SK-N-SH treated with all-trans-retinoic acid at 6 μM for 48 hours (cell line): ENCODE data around the gene SUSD4.

ENCODE experiments used
- ATAC-seq: fragments of 200-7000 bp; cut with Tn5 transposase; 3 replicates; pipeline ENCODE4 v1.9.1; 2020; ENCODE audit warnings: mild to moderate bottlenecking, moderate library complexity
- ARNTL ChIP-seq: fragments of 450-650 bp; formaldehyde crosslinking; IDR thresholded peaks from 2 replicates; pipeline ENCODE4 v1.5.0; 2020; ENCODE audit warnings: low read depth, mild to moderate bottlenecking, moderate library complexity, borderline replicate concordance
- BACH2 ChIP-seq: fragments of 250-450 bp; sonication (Bioruptor Pico); IDR thresholded peaks from 2 replicates; pipeline ENCODE4 v1.9.0; 2021; ENCODE audit warnings: mild to moderate bottlenecking, borderline replicate concordance
- CREB5 ChIP-seq: fragments of 250-450 bp; sonication (Bioruptor Pico); IDR thresholded peaks from 2 replicates; pipeline ENCODE4 v1.5.1; 2020; ENCODE audit warnings: low read depth, mild to moderate bottlenecking, moderate library complexity
- CSRNP3 ChIP-seq: fragments of 250-450 bp; sonication (Bioruptor Pico); IDR thresholded peaks from 2 replicates; pipeline ENCODE4 v1.5.1; 2021; ENCODE audit warnings: mild to moderate bottlenecking, moderate library complexity
- ESRRG ChIP-seq: fragments of 250-450 bp; sonication (Bioruptor Pico); IDR thresholded peaks from 2 replicates; pipeline ENCODE4 v1.6.1; 2021; ENCODE audit warnings: mild to moderate bottlenecking
- GLIS3 ChIP-seq: fragments of 250-450 bp; sonication (Bioruptor Pico); IDR thresholded peaks from 2 replicates; pipeline ENCODE4 v1.5.0; 2020; ENCODE audit warnings: mild to moderate bottlenecking, moderate library complexity
- ISL1 ChIP-seq: fragments of 250-450 bp; sonication (Bioruptor Pico); IDR thresholded peaks from 2 replicates; pipeline ENCODE4 v2.1.2; 2022; ENCODE audit warnings: mild to moderate bottlenecking, moderate library complexity
- OSR1 ChIP-seq: fragments of 250-450 bp; sonication (Bioruptor Pico); IDR thresholded peaks from 2 replicates; pipeline ENCODE4 v1.8.0; 2022; ENCODE audit warnings: moderate library complexity, mild to moderate bottlenecking, inconsistent platforms
- PATZ1 ChIP-seq: fragments of 250-450 bp; sonication (Bioruptor Pico); IDR thresholded peaks from 2 replicates; pipeline ENCODE4 v1.8.0; 2020; ENCODE audit warnings: mild to moderate bottlenecking, moderate library complexity, borderline replicate concordance
- POU6F1 ChIP-seq: fragments of 250-450 bp; sonication (Bioruptor Pico); IDR thresholded peaks from 2 replicates; pipeline ENCODE4 v1.8.0; 2021; ENCODE audit warnings: low read depth, mild to moderate bottlenecking, moderate library complexity, borderline replicate concordance
- PPARA ChIP-seq: fragments of 250-450 bp; sonication (Bioruptor Pico); IDR thresholded peaks from 2 replicates; pipeline ENCODE4 v1.5.0; 2020; ENCODE audit warnings: mild to moderate bottlenecking, borderline replicate concordance
- RARB ChIP-seq: fragments of 250-450 bp; sonication (Bioruptor Pico); IDR thresholded peaks from 2 replicates; pipeline ENCODE4 v1.8.0; 2021; ENCODE audit warnings: mild to moderate bottlenecking, moderate library complexity
- SNAI2 ChIP-seq: fragments of 250-450 bp; sonication (Bioruptor Pico); IDR thresholded peaks from 2 replicates; pipeline ENCODE4 v1.5.0; 2020; ENCODE audit warnings: mild to moderate bottlenecking, moderate library complexity
- TOX ChIP-seq: fragments of 250-450 bp; sonication (Bioruptor Pico); IDR thresholded peaks from 2 replicates; pipeline ENCODE4 v1.8.0; 2021; ENCODE audit warnings: mild to moderate bottlenecking, moderate library complexity, borderline replicate concordance
- TSHZ2 ChIP-seq: fragments of 250-450 bp; sonication (Bioruptor Pico); IDR thresholded peaks from 2 replicates; pipeline ENCODE4 v1.5.0; 2020; ENCODE audit warnings: mild to moderate bottlenecking, moderate library complexity
- ZC3H10 ChIP-seq: fragments of 250-450 bp; sonication (Bioruptor Pico); IDR thresholded peaks from 2 replicates; pipeline ENCODE4 v1.5.1; 2021; ENCODE audit warnings: mild to moderate bottlenecking, moderate library complexity
- ZFP3 ChIP-seq: fragments of 250-450 bp; sonication (Bioruptor Pico); IDR thresholded peaks from 2 replicates; pipeline ENCODE4 v1.5.0; 2020; ENCODE audit warnings: mild to moderate bottlenecking, moderate library complexity
- ZNF565 ChIP-seq: fragments of 450-650 bp; formaldehyde crosslinking; conservative IDR thresholded peaks from 2 replicates; pipeline ENCODE4 v1.5.0; 2020; ENCODE audit warnings: low read depth, mild to moderate bottlenecking, moderate library complexity
- ZNF70 ChIP-seq: fragments of 450-650 bp; formaldehyde crosslinking; IDR thresholded peaks from 2 replicates; pipeline ENCODE4 v1.5.0; 2020; ENCODE audit warnings: mild to moderate bottlenecking, moderate library complexity
- ZNF8 ChIP-seq: fragments of 450-650 bp; formaldehyde crosslinking; IDR thresholded peaks from 2 replicates; pipeline ENCODE4 v1.5.0; 2020; ENCODE audit warnings: mild to moderate bottlenecking, moderate library complexity

The SUSD4 gene

GRCh38 chr1:223340637-223341036, 23.3 kb downstream of the SUSD4 start:
- ATAC-seq: no peak; the same call in 2 of the 3 replicates

GRCh38 chr1:223339861-223340260, 24.1 kb downstream of the SUSD4 start:
- ATAC-seq: no peak
- TF ChIP-seq ZC3H10 (CRISPR knock-in tag) (no peak), TSHZ2 (no peak), ZNF8 (CRISPR knock-in tag) (no peak), TOX (CRISPR knock-in tag) (no peak)
- TF ChIP-seq, all 23 proteins: peak for 0

More at GRCh38 chr1:223340637-223341036, 23.3 kb downstream of the SUSD4 start:
- TF ChIP-seq ISL1 (CRISPR knock-in tag): no peak
- no peak for TF ChIP-seq ESRRG (CRISPR knock-in tag)
- TF ChIP-seq CREB5 (CRISPR knock-in tag): no peak
- TF ChIP-seq PATZ1: no peak
- TF ChIP-seq ZC3H10 (CRISPR knock-in tag): no peak
- no peak for TF ChIP-seq GLIS3 (CRISPR knock-in tag)
- no peak for TF ChIP-seq ZNF8 (CRISPR knock-in tag)
- TF ChIP-seq OSR1 (CRISPR knock-in tag): no peak
- TF ChIP-seq BACH2 (CRISPR knock-in tag): no peak
- TF ChIP-seq ARNTL: no peak

- no peak for TF ChIP-seq SNAI2 (CRISPR knock-in tag)
- no peak for TF ChIP-seq RARB
- TF ChIP-seq ZFP3 (CRISPR knock-in tag): no peak
- no peak for TF ChIP-seq ZNF565
- no peak for TF ChIP-seq PPARA (CRISPR knock-in tag)
- no peak for TF ChIP-seq ISL1 (CRISPR knock-in tag)
- no peak for TF ChIP-seq POU6F1 (CRISPR knock-in tag)
- TF ChIP-seq ZNF8 (CRISPR knock-in tag): no peak
- TF ChIP-seq ZNF70 (CRISPR knock-in tag): no peak
- no peak for TF ChIP-seq ARNTL
- no peak for TF ChIP-seq CSRNP3
- no peak for TF ChIP-seq ESRRG (CRISPR knock-in tag)
- TF ChIP-seq PATZ1: no peak
- no peak for TF ChIP-seq TOX (CRISPR knock-in tag)
- TF ChIP-seq, all 23 proteins: peak for 0
- ATAC-seq: no peak
Observed at GRCh38 chr1:223338811-223339746, 24.9 kb downstream of the SUSD4 start.
